ENCODE measurements around the gene CACNA1S. TPM values are rescaled to one million over a fixed set of nuclear protein-coding genes. Genes with fewer than 3 reads are reported as not detected.

The CACNA1S gene
- total RNA-seq, 1 experiment from 2014 or later, result 0.24 TPM

DNA sequence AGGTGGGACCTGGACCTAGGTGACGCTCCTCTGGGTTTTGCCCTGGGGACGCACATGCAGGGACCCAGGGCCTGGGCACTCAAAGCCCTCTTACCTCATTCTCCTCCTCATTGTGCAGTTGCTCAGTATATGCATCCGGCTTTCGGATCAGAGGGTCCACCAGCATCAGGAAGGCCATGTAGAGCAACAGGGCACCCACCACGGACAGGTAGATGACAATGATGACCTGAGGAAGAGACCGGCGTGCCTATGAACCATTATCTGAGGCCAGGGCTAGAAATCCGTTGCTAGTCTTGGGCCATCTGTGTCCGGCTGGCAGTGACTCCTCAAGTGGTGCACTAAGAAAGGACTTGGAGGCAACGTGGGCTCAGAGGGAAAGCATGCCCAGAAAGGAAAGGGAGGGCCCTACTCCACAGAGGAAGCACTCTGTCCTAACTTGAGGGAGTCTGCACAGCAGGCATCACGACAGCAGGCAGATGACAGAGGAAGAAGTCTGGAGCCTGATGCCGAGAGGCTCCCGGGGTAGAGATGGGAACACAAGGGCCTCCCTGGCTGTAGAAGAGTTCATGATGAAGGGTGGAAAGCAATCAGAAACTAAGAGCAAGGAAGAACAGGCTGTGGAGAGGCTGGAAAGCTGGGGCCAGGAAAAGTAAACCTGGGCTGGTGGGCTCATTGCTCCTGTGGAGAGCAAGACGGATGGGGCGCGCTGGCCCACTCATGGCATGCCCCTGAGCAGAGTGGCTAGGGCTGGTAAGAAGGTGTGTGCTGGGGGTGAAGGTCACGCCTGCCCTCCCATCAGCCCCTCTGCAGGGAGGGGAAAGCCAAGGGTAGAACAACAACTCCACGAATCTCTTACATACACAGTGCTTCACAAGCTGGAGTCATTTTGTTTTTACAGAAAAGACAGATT, 31.8 kb upstream of the CACNA1S start:
- no peaks in the 10 kb centered on the region for H3K27me3 ChIP-seq
- peaks cover 49% of the 10 kb centered on the region for H3K36me3 ChIP-seq
- H3K4me1 ChIP-seq, result no peaks in the 10 kb centered on the region
- H3K4me3 ChIP-seq, result no peak overlapping the region
- no peak for DNase-seq
- no peaks in the 10 kb centered on the region for H3K9me3 ChIP-seq (replicated peaks)
- no peak overlapping the region for H3K27ac ChIP-seq

DNA sequence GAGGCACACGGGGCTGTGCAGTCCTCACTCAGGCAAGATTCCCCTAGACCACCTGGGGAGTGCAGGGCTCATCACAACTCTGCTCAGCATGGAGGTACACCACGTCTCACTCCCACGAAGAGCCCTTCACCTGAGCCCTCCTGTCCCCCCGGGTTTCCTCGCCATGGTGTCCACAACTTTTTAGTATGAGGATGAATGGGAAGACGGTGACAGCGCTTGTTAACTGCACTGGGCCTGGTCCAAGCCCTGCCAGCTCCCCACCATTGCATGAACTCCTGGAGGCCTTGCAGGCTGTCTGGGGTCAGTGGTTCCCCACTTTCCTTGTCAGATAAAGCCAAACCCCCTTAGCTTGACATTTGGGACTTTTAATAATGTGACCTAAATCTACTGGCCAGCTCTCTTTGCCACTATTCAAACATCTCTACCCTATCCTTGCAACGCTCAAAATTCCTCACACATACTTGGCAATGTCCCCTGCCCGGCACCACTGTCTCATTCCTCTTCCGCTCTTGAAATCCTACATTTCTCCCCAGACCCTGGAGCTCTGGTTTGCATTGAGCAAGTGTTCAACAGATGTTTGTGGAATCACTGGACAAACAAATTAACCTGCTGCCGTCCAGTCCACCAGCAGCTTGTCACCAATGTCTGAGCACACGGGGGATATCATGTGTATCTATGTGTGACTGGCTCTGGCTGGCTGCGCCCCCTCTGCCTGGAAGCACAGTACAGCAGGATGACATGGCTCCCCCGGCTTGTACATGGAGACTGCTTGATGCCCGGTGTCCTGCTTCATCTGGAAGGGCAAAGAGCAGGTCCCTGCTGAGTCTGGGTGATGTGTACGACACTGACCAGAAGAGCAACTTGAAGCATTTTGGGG, 30.9 kb upstream of the CACNA1S start:
- Histone ChIP-seq H3K36me3 (peaks cover 46% of the 10 kb centered on the region), H3K4me3 (no peak overlapping the region), H3K27ac (no peak overlapping the region), H3K27me3 (no peaks in the 10 kb centered on the region), H3K4me1 (no peaks in the 10 kb centered on the region), H3K9me3 (replicated peaks) (no peaks in the 10 kb centered on the region)
- no peak for DNase-seq

DNA sequence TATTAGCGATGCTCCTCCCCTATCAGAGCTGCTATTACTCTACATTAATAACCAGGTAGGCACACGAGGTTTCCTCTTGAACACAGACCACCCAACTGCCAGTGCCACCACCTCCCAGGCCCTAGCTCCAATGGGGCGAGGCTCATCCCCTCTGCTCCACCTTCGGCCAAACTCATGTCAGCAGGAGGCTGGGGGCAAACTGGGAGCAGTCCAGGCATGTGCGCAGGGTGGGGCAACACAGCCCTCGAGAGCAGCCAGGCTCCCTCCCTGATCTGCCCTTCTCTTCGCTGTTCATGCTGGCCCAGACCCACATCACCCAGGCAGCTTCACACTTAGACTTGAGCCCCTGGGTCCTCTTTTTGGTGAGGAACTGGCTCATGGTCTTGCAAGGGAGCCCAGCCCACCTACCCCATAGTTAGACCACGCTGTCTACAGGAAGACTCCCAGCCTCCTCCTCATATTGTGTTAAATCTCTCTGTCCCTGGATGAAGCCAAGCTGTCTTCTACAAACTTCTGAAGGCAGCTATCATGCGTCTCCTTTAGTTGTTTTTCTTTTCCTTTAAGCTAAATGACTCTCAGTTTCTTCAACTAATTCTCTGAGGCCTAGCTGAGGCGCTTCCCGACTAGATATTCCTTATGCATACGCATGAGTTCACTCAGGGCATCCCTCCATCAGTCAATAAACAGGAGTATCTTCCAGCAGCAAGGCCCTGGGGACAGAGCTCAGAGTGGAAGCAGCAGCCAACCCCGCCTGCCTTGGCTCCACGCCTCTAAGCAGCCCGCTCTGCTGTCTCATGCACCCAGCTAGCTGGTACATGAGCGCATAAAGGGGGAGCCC, 30.0 kb upstream of the CACNA1S start:
- H3K27ac ChIP-seq, result no peak overlapping the region
- no peaks in the 10 kb centered on the region for H3K27me3 ChIP-seq
- H3K9me3 ChIP-seq (replicated peaks), result no peaks in the 10 kb centered on the region
- no peaks in the 10 kb centered on the region for H3K4me1 ChIP-seq
- H3K4me3 ChIP-seq, result no peak overlapping the region
- peaks cover 45% of the 10 kb centered on the region for H3K36me3 ChIP-seq
- DNase-seq, result no peak

- Histone ChIP-seq H3K36me3 (peaks cover 50% of the 10 kb centered on the region), H3K27me3 (no peaks in the 10 kb centered on the region), H3K4me1 (no peaks in the 10 kb centered on the region)
Observed at GRCh38 chr1:201141418-201141817, 29.2 kb upstream of the CACNA1S start.

GRCh38 chr1:201140941-201141260, 28.7 kb upstream of the CACNA1S start:
- Histone ChIP-seq H3K4me3 (no peak overlapping the region), H3K27ac (no peak overlapping the region), H3K9me3 (replicated peaks) (no peaks in the 10 kb centered on the region), H3K36me3 (peaks cover 52% of the 10 kb centered on the region), H3K4me1 (no peaks in the 10 kb centered on the region), H3K27me3 (no peaks in the 10 kb centered on the region)
- DNase-seq, result no peak

More at GRCh38 chr1:201141418-201141817, 29.2 kb upstream of the CACNA1S start:
- no peaks in the 10 kb centered on the region for H3K9me3 ChIP-seq (replicated peaks)
- H3K4me3 ChIP-seq, result no peak overlapping the region
- no peak for DNase-seq
- no peak overlapping the region for H3K27ac ChIP-seq

DNA sequence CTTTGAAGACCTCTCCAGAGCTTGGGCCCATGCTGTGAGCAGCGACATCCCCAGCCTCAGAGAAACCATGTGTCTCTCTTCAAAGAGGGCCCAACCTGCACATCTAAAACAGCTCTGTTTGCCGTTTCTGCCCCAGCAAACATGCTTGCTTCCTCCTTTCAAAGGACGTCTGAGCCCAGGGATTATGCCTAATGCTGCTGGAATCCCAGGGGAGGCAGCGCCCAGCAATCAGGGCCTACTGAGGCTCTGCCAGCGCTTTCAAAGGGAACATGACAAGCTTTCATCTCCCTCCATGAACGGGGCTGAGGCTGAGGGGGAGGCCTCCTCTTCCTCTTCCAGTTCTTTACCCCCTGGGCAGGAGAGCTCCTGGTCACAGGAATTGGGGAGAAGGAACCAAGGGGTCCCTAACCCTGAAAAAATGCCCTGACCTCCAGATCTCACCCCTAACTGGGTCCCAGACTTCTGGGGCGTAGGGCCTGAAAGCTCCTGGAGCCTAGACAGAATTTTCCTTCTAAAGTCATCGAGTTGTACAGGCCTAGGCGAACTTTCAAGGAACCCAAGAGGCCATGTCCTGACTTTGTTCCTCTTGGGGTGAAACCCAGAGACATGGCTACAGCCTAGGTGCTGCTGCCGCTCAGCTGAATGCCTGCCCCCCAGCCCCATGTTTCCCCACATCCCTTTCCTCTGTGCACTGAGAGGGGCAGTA, 28.2 kb upstream of the CACNA1S start:
- DNase-seq, result no peak
- H3K27ac ChIP-seq, result no peak overlapping the region
- no peaks in the 10 kb centered on the region for H3K27me3 ChIP-seq
- peaks cover 52% of the 10 kb centered on the region for H3K36me3 ChIP-seq
- H3K9me3 ChIP-seq (replicated peaks), result no peaks in the 10 kb centered on the region
- H3K4me1 ChIP-seq, result no peaks in the 10 kb centered on the region
- H3K4me3 ChIP-seq, result no peak overlapping the region

GRCh38 chr1:201139756-201140155, 27.5 kb upstream of the CACNA1S start:
- H3K4me1 ChIP-seq, result no peaks in the 10 kb centered on the region
- peaks cover 47% of the 10 kb centered on the region for H3K36me3 ChIP-seq
- H3K4me3 ChIP-seq, result no peak overlapping the region
- H3K27ac ChIP-seq, result no peak overlapping the region
- no peak for DNase-seq
- H3K9me3 ChIP-seq (replicated peaks), result no peaks in the 10 kb centered on the region
- H3K27me3 ChIP-seq, result no peaks in the 10 kb centered on the region

DNA sequence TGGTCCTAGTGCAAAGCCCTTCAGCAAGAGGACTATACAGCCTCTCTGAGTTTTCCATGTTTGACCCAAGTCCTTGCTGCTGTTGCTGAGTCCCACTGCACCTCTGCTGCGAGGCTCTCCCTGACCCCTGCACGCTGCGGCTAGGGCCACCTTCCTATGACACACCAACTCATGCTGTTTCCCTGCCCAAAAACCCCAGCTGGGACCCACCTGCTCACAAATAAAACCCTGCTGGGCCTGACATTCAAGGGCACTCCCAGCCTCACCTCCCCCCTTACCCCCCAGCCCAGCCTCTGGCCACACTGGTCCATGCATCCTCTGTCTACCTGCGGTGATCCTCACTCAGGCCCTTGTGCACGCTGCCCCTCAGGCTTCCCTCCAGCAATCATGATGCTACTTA, 27.1 kb upstream of the CACNA1S start:
- DNase-seq, result no peak
- H3K36me3 ChIP-seq, result peaks cover 47% of the 10 kb centered on the region
- no peaks in the 10 kb centered on the region for H3K9me3 ChIP-seq (replicated peaks)
- no peaks in the 10 kb centered on the region for H3K27me3 ChIP-seq
- H3K4me3 ChIP-seq, result no peak overlapping the region
- H3K4me1 ChIP-seq, result no peaks in the 10 kb centered on the region
- no peak overlapping the region for H3K27ac ChIP-seq

DNA sequence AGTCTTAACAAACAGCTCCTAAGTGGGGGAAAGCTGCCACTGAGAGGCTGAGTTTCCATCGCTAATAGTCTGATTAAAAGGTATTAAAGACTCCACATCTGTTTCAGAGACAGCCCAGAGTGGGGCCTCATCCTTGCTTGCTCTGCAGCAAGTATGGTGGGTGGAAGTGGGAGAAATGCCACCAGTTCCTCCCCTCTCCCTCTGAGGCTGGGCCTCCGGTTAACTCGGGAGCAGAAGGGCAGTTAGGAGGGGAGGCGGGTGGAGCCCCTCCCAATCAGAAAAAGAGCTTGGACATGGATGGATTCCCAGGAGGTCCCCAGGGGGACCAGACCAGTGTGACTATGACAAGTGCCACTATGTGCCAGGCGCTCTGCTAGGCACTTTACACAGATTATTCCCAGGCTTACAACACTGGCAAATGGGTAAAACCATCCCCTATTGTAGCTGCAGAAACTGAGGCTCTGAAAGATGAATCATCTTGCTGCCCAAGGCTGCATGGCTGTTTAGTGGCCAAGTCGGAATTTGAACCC, 26.1 kb upstream of the CACNA1S start:
- Histone ChIP-seq H3K36me3 (peaks cover 45% of the 10 kb centered on the region), H3K27me3 (no peaks in the 10 kb centered on the region), H3K9me3 (replicated peaks) (no peaks in the 10 kb centered on the region), H3K4me3 (no peak overlapping the region), H3K27ac (no peak overlapping the region), H3K4me1 (no peaks in the 10 kb centered on the region)
- DNase-seq, result no peak

DNA sequence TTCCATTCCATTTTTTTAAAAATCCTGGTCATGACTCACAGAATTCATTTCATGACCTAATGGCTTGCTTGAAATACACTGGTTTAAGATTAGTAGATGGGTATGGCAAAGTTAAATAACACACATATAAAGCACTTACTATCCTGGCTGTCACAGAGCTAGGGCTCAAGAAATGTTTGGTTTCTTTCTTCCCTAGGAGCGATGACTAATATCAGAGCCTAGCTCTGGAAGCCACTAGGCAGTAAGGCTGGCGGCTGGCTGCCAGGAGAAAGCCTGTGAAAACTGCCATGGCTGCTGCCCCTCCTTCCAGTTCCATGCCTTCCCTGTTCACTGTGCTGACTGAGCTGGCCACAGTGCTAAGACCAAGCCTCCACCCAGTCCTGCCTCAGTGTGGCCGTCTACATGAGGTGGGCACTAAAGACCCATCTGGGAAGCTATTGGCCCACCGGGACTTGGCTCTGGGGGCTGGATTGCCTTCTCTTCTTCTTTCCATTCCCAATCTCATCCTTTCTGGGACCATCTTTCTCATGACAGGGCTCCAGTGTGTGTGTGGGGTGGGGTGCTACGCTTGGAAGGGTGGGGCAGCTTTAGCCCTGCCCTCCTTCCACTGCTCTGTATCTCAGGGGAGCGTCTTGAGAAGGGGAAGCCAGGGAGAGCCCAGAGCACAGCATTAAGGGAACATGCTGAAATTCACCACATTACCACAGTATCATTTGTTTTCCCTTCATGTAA, 25.5 kb upstream of the CACNA1S start:
- Histone ChIP-seq H3K4me1 (no peaks in the 10 kb centered on the region), H3K4me3 (no peak overlapping the region), H3K27me3 (no peaks in the 10 kb centered on the region), H3K9me3 (replicated peaks) (no peaks in the 10 kb centered on the region), H3K36me3 (peaks cover 39% of the 10 kb centered on the region), H3K27ac (no peak overlapping the region)
- DNase-seq, result no peak

GRCh38 chr1:201137024-201137392, 24.8 kb upstream of the CACNA1S start:
- no peaks in the 10 kb centered on the region for H3K27me3 ChIP-seq
- no peak overlapping the region for H3K4me3 ChIP-seq
- H3K36me3 ChIP-seq, result peaks cover 34% of the 10 kb centered on the region
- H3K4me1 ChIP-seq, result no peaks in the 10 kb centered on the region
- H3K9me3 ChIP-seq (replicated peaks), result no peaks in the 10 kb centered on the region
- no peak for DNase-seq
- H3K27ac ChIP-seq, result no peak overlapping the region

DNA sequence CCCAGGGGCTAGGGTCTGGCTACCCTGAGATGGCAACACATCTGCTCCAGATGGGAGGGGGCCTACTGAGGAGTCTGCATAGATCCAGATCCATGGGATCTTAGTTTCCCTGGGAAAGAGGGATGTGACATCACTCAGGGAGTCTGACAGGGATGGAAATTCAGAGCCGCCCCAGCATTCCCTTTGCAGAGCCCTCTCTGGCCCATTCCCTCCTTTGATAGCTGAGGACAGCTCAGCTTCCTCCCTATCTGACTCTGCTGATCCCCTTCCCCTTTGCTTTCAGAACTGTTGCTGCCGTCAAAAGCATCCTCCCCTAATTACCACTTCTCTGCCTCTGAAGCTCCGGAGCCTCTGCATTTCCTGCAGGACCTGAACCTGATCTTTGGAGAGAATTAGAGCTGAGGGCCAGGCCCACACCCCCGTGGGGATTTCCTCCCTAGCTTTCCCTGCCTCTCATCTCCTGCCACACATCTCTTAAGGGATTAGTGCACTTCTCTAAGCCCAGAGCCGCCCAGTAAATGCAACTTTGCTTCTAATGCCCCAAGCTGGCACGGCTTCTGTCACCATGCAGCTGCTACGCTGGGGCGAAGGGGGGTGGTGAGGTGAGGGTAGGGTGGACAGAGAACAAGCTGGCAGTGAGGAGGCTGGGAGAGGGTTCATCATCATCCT, 24.3 kb upstream of the CACNA1S start:
- H3K4me3 ChIP-seq, result no peak overlapping the region
- no peak overlapping the region for H3K27ac ChIP-seq
- no peaks in the 10 kb centered on the region for H3K4me1 ChIP-seq
- H3K36me3 ChIP-seq, result peaks cover 34% of the 10 kb centered on the region
- H3K27me3 ChIP-seq, result no peaks in the 10 kb centered on the region
- H3K9me3 ChIP-seq (replicated peaks), result no peaks in the 10 kb centered on the region
- no peak for DNase-seq

DNA sequence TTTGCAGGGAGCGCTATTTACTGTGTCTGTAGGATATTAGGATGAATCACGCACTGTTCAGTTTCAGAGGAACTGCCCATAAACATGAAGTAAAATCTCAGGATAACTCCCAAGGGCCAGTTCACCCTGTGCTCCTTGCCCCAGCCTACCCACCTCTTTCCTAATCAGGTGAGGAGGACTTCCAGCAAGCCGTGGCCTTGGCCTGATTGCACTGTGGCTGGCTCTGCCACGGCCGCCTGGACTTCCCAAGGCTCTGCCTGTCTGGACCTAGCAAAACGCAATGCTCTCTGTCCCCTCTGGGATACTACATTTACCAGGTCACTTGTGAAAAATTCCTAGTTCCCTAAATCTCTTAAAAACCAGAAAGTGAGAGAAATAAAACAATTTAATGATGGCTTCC, 22.2 kb upstream of the CACNA1S start:
- Histone ChIP-seq H3K4me1 (no peaks in the 10 kb centered on the region), H3K27ac (no peak overlapping the region), H3K36me3 (peaks cover 29% of the 10 kb centered on the region), H3K9me3 (replicated peaks) (no peaks in the 10 kb centered on the region), H3K27me3 (no peaks in the 10 kb centered on the region; the same call in 1 of the 2 replicates), H3K4me3 (no peak overlapping the region)
- DNase-seq, result no peak
